ENCODE measurements around the gene ZBTB20.

Gene ZBTB20

GRCh38 chr3:114903213-114903612 is 243.9 kb downstream of the ZBTB20 start:
- no peak for DNase-seq

DNA sequence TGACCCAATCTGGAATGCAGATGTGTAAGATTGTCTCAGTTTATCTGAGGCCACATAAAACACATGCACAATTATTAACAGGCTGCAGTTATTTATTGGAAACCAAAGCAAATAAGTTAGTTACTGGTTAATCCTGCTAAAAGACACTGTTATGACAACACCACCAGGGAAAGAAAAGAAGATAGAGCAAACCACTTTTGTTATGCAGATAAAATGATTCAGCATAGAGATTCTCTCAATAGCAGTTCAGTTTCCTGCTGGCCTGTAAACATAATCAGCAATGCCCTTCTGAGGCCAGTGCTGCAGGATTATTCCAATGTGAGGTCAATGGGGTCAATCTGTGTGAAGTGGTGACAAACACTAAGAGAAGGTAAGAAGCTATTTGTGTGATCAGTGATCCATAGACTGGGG is 244.4 kb downstream of the ZBTB20 start:
- DNase-seq = no peak

GRCh38 chr3:114900908-114901307 is 246.2 kb downstream of the ZBTB20 start:
- no peak for DNase-seq

DNA sequence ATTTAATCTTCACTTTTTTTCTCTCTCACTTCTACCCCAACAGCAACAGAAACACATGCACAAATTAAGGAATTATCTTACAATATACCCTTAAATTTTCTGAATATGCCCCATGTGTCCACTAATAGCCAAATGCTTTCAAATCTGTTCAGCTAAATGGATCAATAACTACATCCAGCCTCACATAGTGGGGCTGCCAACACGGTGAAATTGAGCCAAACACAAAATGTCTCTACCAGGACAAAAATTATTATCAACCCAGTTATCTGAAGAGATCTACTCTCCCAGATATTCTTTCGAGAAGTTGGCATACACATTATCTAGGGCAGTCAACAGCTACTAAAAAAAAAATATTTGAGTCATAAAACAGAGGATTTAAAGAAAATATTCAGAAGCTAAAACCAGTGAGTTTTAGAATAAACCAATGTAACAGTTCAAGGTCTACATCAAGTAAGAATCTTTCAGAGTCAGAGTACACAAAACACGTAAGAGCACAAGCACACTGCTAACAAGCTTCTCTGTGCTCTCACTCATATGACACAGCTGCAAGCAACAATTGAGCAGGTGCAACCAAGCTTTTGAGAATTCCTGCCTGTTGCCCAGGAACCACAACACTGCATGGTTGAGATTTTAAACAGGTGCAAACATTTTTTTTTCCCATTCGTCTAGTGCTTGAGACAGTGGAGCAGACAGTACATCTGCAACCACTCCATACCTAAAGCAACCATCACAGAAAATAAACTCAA is 247.7 kb downstream of the ZBTB20 start:
- DNase-seq = no peak

DNA sequence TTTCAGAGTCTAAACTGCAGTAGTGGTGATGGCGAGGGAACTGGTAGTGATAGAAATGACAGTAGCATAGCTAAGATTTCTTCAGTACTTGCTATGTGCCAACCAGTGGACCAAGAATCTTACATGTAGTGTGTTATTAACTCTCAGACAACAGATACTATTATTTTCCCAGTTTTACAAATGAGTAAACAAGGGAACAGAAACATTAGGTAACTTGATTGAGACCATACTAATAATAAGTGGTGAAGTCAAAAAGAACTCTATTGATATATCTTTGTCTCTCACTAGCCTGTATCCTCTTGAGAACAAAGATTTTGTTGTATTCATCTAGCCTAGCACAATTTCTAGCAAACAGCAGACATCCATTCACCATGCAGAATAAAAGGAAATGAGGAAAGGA is 250.1 kb downstream of the ZBTB20 start:
- no peak for DNase-seq

GRCh38 chr3:114893361-114893760 is 253.7 kb downstream of the ZBTB20 start:
- DNase-seq = no peak

DNA sequence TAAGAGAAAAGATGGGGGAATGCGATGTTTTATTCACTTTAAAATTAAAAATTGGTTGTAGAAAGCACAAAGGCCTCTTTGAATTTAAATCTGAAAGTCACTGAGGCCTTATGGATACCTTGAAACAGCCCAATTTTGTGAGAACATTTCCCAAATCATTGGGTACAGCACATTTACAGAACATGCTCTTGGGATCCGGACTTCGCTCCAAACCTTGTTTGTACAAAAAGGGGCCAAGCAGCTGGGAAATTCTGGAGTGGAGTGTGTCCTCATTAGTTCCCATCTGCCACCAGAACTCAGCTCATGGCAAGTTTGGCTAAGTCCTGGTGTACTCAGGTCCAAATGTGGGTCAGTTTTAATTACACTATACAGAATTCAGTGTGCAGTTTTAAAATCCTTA is 254.2 kb downstream of the ZBTB20 start:
- DNase-seq = no peak

GRCh38 chr3:114892131-114892879 is 254.8 kb downstream of the ZBTB20 start:
- no peak for DNase-seq

DNA sequence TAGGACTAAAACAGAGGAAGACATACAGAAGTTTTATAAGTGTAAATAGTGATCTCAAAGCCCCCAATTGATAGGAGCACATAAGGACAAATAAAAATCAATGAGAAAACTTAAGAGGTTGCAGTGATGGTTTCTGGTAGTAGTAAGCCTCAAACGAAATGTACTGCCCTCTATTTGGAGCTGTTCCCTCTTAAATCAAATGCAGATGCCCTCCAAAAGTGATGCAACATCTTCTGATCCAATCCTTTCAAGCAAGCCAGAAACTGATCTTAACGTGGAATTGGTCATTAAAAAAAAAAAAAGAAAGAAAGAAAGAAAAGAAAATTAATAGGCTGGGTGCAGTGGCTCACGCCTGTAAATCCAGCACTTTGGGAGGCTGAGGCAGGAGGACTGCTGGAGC is 259.3 kb downstream of the ZBTB20 start:
- DNase-seq = no peak

DNA sequence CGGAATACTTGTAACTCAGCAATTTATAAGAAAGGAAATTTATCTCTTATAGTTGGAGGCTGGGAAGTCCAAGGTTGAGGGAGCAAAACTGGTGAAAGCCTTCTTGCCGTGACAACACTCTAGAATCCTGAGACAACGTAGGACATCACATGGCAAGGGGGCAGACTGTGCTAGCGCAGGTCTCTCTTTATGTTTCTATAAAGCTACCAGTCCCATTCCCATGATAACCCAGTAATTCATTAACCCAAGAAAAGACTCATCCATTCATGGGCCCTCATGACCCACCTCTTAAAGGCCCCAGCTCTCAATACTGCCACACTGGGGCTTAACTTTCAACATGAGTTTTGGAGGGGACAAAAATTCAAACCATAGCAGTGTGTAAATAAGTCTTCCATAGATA is 260.2 kb downstream of the ZBTB20 start:
- no peak for DNase-seq

- no peak for DNase-seq
These were observed 262.7 kb downstream of the ZBTB20 start for GRCh38 chr3:114884213-114884923.

GRCh38 chr3:114880078-114880477 is 267.0 kb downstream of the ZBTB20 start:
- DNase-seq = no peak

- no peak for DNase-seq
These were observed 267.7 kb downstream of the ZBTB20 start for GRCh38 chr3:114879059-114880031.

DNA sequence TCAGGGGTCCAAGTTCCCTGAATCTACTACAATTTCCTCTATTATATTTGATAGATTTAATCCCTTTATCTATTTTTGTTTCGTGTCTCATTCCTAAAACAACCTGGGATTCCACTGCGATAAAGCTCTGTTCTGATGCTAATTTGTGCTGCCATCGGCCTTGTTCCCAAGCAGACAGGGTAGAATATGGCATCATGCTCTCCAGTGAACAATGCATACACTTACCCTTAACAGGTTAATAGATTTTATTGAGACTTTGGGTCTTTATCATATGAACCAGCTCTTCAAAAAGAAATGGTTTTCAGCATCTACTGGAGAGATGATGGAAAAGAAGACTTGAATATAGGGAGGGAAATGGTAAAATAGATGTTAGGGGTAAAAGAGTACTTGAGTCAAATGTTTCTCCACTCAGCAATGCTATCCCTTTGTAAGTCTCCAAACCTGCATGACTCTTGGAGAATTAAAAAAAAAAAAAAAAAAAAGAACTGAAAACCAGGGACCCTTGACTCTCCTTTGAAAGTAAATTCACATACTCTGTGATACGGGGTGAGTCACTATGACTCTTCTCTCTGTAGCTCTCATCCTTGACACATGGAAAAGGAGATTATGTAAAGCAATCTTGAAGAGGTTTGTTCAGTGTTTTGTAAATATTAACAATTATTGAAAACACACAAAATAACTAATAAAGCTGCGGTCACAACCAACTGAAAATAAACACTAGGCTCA is 268.8 kb downstream of the ZBTB20 start:
- no peak for DNase-seq

GRCh38 chr3:114877378-114878113 is 269.5 kb downstream of the ZBTB20 start:
- DNase-seq = no peak

GRCh38 chr3:114874522-114874971 is 272.5 kb downstream of the ZBTB20 start:
- DNase-seq = no peak

- DNase-seq = no peak
These were observed 273.5 kb downstream of the ZBTB20 start for GRCh38 chr3:114873591-114873990.

- no peak for DNase-seq
These were observed 274.5 kb downstream of the ZBTB20 start for GRCh38 chr3:114872588-114872987.

DNA sequence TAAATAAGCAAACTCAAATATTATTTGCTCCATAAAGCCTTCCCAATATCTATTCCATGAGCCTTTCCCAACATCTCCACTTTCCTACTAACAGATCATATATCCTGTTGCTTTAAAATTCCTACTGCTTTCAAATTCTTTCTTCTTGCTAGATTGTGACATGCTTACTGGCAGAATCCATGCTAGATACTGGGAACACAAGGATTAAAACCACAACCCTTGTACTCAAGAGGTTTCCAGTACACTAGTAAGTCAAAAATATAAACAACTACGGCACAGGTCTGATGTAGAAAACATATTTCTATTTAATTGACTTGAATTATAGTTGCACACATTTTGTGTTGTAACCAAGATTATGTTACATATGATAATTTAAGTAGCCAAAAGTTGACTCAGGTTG is 275.0 kb downstream of the ZBTB20 start:
- no peak for DNase-seq

GRCh38 chr3:114867835-114868503 is 279.1 kb downstream of the ZBTB20 start:
- no peak for DNase-seq
